ENCODE data around the gene IQGAP3.
A peak's percentile ranks its signal among the peaks of the same experiment; 100 is the strongest.
"Not testable (repeated sequence)": the region's sequence is repeated elsewhere in the genome, so short reads cannot be mapped to it uniquely, and the experiment has no call there.

IQGAP3 gene

DNA sequence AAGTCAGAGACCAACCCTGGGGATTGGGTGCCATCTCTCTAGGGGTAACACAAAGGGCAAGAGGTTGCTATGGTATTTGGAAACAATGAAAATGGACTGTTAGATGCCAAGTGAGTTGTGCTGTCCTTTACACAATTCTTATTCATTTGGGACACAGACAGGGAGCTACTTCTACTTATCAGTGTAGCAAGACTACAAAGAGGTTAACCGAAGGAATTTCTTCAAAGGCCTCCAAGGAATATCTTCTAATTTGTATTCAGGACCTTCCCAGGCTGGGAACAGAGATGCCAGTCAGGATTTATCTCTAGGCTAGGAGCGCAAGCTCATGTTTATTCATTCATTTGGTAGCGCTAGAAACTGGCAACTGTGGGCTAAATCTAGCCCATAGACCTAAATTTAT lies 21.8 kb upstream of the IQGAP3 start:
- no peak for DNase-seq (ENCODE audit: low read depth)

- DNase-seq (ENCODE audit: low read depth), result no peak
Observed at GRCh38 chr1:156593661-156593989, 21.3 kb upstream of the IQGAP3 start.

- DNase-seq (ENCODE audit: low read depth), result no peak
Observed at GRCh38 chr1:156592910-156593660, 20.7 kb upstream of the IQGAP3 start.

DNA sequence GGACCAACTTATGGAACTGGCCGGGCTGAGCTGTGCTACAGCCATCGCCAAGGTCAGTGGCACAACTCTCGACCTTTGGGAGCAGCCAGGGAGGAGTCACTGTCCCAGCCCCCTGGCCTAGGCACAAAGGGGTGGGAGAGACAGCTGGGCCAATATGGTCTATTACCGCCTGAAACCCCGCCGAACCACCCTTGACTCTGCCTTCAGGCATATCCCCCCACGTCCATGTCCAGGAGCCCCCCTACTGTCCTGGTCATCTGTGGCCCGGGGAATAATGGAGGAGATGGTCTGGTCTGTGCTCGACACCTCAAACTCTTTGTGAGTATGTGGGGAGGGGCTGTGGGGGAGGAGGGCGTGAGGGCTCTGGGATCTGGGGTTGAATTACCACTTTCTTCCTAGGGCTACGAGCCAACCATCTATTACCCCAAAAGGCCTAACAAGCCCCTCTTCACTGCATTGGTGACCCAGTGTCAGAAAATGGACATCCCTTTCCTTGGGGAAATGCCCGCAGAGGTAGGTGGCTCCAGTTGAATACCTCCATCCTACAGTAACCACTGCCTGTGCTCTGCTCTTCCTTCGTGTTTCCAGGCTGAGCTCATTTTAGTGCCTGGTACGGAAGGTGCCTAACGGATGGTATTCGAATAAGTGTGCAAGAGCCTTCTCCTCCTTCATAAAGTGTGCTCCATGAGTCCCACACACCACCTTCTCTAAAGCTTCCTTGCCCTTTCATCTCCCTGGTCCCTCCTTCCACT lies 20.0 kb upstream of the IQGAP3 start:
- no peak for DNase-seq (ENCODE audit: low read depth)

- peak; percentile 62 for DNase-seq (ENCODE audit: low read depth)
Observed at GRCh38 chr1:156591432-156592157, 19.2 kb upstream of the IQGAP3 start, which contains the start of gene NAXE. TSS of gene NAXE (plus strand) at chr1:156591776. CDS start at chr1:156591805, 29 bp downstream.

DNA sequence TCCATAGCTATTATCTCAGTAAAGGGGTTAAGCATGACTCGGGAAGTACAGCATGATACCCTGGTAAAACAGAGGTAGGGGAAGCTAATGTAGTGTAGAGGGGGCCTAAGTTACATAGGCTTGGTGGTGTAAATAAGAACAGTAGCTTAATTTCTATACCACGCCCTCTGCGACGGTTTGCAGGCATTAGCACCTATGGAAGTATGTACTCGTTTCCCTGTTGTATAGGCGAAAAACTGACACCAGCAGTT lies 18.7 kb upstream of the IQGAP3 start:
- no peak for DNase-seq (ENCODE audit: low read depth)

DNA sequence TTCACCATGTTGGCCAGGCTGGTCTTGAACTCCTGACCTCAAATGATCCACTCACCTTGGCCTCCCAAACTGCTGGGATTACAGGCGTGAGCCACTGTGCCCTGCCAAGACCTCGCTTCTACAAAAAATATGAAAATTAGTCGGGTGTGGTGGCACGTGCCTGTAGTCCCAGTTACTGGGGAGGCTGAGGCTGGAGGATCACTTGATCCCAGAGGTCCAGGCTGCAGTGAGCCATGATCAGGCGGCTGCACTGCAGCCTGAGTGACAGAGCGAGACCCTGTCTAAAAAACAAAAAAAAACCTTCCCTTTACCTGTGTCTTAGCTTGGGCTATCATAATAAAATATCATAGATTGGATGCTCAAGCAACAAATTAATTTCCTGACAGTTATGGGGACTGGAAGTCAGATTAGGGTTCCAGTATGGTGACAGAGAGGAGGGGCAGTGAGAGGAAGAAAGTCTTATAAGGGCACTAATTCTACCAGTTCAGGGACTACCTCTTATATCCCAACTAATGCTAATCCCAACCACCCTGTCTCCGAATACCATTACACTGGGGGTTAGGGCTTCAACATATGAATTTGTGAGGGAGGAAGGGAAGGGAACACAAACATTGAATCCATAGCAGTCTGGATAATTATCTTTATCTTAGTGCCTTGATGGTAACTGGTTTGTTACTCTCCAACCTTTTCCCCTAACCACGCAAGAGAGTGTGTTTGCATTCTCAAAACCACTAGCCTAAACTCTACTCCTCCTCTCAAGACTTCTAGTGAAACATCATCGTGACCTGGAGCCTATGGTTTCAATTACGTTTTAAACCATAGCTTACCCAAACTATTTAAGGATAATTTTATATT lies 18.2 kb upstream of the IQGAP3 start:
- no peak for DNase-seq (ENCODE audit: low read depth)

DNA sequence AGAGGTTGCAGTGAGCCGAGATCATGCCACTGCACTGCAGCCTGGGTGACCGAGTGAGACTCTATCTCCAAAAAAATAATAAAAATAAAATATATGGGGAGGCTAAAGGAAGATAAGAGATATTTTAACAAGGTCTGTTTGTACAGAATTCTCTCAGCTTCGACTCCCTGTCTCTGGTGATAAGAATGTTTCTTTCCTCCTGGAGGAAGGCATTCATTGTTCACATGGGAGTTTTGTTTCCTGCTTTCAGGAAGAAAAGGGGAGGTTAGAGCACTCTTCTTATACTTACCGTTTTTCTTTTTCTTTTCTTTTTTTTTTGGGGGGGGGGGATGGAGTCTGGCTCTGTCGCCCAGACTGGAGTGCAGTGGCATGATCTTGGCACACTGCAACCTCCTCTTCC lies 17.2 kb upstream of the IQGAP3 start:
- DNase-seq (ENCODE audit: low read depth), result no peak

DNA sequence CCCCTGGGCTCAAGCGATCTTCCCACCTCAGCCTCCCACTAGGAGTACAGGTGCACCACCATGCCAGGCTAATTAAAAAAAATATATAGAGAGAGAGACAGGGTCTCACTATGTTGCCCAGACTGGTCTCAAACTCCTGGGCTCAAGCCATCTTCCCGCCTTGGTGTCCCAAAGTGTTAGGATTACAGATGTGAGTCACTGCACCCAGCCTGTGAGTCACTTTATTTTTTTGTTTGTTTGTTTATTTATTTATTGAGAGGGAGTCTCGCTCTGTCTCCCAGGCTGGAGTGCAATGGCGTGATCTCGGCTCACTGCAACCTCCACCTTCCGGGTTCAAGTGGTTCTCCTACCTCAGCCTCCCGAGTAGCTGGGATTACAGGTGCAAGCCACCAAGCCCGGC lies 15.6 kb upstream of the IQGAP3 start:
- not testable (repeated sequence) for DNase-seq (ENCODE audit: low read depth)

GRCh38 chr1:156586892-156587477 lies 14.6 kb upstream of the IQGAP3 start:
- no peak for DNase-seq (ENCODE audit: low read depth)

DNA sequence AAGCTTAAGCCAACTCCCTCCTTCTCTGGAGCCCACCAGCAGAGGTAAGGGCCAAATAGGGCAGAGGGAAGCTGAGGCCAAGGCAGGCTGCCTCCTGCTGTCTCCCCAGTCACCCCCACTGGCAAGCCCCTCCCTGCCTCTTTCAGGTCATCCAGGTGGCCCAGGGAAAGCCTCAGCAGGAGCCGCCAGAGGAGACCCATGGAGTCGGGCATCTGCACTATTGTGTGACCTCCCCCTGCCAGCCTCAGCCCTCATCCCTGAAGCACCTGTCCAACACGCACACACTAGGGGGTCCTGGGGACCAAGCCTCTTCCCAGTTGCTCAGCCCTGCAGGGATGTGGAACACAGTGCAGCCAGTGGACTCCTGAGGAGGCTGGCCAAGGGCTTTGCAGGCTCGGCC lies 14.0 kb upstream of the IQGAP3 start:
- no peak for DNase-seq (ENCODE audit: low read depth)

- no peak for DNase-seq (ENCODE audit: low read depth)
Observed at GRCh38 chr1:156584813-156585212, 12.4 kb upstream of the IQGAP3 start.

GRCh38 chr1:156583821-156584622 lies 11.7 kb upstream of the IQGAP3 start:
- DNase-seq (ENCODE audit: low read depth), result peak; percentile 41

DNA sequence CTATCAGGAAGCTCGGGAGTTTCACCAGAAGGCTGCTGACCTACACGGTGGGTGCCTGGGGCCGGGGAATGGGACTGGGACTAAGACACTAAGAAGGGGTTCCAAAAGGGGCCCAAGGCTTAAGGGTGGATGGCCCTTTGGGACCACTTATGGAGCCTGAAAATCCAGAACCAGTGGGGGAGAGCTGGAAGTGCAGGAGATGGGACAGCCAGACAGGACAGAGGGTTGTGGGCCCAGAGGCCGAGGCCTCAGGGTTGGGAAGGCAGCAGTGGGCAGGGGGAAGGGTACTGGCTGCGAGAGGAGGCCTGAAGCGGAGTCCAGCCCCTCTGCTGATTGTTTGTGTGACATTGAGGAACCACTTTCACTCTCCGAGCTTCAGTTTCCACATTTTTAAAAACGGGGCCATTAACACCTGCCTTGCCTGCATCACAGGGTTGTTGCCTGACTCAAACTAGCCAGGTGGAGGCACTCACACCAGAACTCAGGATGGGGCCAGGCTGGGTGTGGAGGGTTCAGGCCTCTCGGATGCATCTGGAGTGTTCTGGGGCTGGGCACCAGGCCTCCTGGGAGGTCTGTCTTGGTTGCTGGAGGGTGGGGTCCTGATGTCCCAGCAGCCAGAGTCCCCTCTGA lies 10.1 kb upstream of the IQGAP3 start:
- no peak for DNase-seq (ENCODE audit: low read depth)

DNA sequence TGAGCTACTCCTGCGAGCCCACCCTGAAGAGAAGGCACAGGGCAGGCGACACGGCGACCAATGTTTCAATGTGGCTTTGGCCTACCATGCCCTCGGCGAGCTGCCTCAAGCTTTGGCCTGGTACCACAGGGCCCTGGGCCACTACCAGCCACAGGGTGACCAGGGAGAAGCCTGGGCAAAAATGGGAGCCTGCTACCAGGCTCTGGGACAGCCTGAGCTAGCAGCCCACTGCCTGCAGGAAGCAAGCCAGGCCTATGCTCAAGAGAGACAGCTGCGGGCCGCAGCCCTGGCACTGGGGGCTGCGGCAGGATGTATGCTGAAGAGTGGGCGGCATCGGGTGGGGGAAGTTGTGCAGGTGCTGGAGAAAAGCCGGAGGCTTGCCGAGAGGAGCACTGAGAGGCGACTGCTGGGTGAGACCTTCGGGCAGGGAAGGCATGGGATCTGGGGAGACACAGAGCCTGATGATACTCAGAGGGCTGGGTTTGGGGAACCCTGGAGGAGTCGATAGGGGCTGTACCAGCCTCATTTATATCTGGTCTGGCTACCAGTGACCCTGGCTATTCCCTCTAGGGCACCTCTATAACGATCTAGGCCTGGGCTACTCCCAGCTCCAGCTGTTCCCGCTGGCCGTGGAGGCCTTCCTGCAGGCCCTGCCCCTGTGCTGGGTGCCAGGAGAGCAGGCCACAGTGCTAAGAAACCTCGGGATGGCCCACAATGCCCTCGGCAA lies 9.5 kb upstream of the IQGAP3 start:
- no peak for DNase-seq (ENCODE audit: low read depth)

GRCh38 chr1:156579472-156579871 lies 7.1 kb upstream of the IQGAP3 start, which contains the start of gene TTC24:
TSS of gene TTC24 (plus strand) at chr1:156579723. CDS start at chr1:156581365, 1,642 bp downstream.
- no peak for DNase-seq (ENCODE audit: low read depth)

DNA sequence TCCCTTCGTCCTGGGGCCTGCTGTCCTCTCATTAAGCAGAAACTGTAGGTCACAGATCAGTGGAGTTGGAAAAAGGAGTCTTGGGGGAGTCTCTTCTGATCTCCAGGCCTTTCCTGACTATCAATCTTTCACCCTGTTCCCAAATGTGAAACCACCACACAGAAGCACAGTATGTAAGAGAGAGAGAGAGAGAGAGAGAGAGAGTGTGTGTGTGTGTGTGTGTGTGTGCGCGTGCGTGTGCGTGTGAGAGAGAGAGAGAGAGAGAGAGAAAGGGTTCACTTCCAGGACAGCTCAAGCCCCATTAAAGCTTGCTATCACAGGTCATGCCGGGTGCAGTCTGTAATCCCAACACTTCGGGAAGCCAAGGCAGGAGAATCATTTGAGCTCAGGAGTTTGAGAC lies 5.7 kb upstream of the IQGAP3 start:
- DNase-seq (ENCODE audit: low read depth), result no peak

GRCh38 chr1:156577550-156577949 lies 5.2 kb upstream of the IQGAP3 start:
- DNase-seq (ENCODE audit: low read depth), result no peak

DNA sequence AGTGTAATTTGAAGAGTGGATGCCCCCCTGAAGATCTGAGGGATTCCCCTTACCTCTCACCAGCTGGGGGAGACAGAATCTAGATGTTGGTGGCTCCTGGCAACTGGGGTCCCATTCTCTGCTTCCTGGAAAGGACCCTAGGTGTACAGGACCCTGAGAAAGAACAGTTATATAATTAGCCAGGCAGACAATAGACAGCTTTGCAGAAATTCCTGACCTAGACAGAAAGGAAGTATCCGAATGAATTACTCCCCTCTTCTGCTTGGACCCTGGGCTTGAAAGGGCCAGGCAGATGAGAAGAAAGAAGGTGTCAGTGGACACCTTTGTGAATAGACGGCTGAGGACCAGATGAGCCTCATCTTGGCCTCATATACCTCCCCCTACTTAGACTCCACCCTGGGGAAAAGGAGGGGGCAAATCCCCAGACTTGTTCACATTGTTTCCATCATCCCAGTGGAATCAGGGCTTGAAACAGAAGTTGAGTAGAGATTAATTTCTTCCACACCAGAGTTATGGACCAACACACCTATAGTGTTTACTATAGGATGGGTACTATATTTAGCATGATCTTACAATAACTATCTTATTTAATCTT lies 1.8 kb upstream of the IQGAP3 start:
- no peak for DNase-seq (ENCODE audit: low read depth)

GRCh38 chr1:156572663-156573018 lies 276 bp upstream of the IQGAP3 start:
- DNase-seq (ENCODE audit: low read depth), result no peak

All from activated T-helper 1 cell treated with Interleukin-2 at 50 U/mL for 16 hours (primary cell).